CD4-positive, alpha-beta T cell (primary cell): Measurements from ENCODE around the gene CENPP. TPM values are rescaled to one million over a fixed set of nuclear protein-coding genes. Genes with fewer than 3 reads are reported as not detected.

Experiments
- ATAC-seq: fragments of 200-7000 bp; cut with Tn5 transposase; one replicate; pipeline ENCODE4 v1.10.0; 2022; ENCODE audit warnings: mild to moderate bottlenecking; ENCODE audit not compliant: poor library complexity
- CTCF ChIA-PET: fragments of 350-600 bp; sonication (Branson Sonifier 250); formaldehyde crosslinking; loops from one replicate; lab custom pipeline; 2021; ENCODE audit warnings: antibody characterized with exemption, inconsistent platforms; lab: Charles Lee
- POLR2A ChIA-PET: fragments of 350-600 bp; sonication (Branson Sonifier 250); formaldehyde crosslinking; loops from one replicate; lab custom pipeline; 2021; ENCODE audit warnings: antibody characterized with exemption, inconsistent platforms; lab: Charles Lee
- DNase-seq, 14 experiments: peaks; one replicate each; pipeline ENCODE4 v3.0.0-alpha.2; 2013 to 2020; ENCODE audit warnings: mixed read lengths in 2 of 14
- H3K27ac ChIP-seq, 2 donors: one replicate each; pipeline versions ENCODE4 v1.5.1 to v1.7.0; 2013; ENCODE audit warnings: low read length in 2 of 2, low read depth in 1 of 2, mild to moderate bottlenecking in 1 of 2
- H3K27me3 ChIP-seq, 2 experiments: 1 replicate in 1 of 2; 2 replicates in 1 of 2; pipeline versions ENCODE4 v1.6.1 to v1.7.0; 2013; ENCODE audit warnings: low read length in 2 of 2, control low read depth in 1 of 2, mild to moderate bottlenecking in 1 of 2, moderate library complexity in 1 of 2; ENCODE audit not compliant: insufficient read depth in 2 of 2, control insufficient read depth in 1 of 2
- H3K36me3 ChIP-seq: one replicate; pipeline ENCODE4 v1.6.1; 2013; ENCODE audit warnings: low read length, control low read depth; ENCODE audit not compliant: insufficient read depth
- H3K4me1 ChIP-seq: one replicate; pipeline ENCODE4 v1.6.1; 2013; ENCODE audit warnings: low read length, control low read depth; ENCODE audit not compliant: insufficient read depth
- H3K4me3 ChIP-seq: one replicate; pipeline ENCODE4 v1.5.1; 2013; ENCODE audit warnings: mild to moderate bottlenecking, low read length, moderate library complexity
- H3K9me3 ChIP-seq, 2 experiments: 1 replicate in 1 of 2; 2 replicates in 1 of 2; pipeline versions ENCODE4 v1.6.1 to v1.7.0; 2013; ENCODE audit warnings: low read length in 2 of 2, mild to moderate bottlenecking in 2 of 2, control low read depth in 1 of 2, moderate library complexity in 1 of 2; ENCODE audit not compliant: control insufficient read depth in 1 of 2, insufficient read depth in 1 of 2
- H3K27ac Mint-ChIP-seq: one replicate; pipeline ENCODE4 v1.8.0; 2020; ENCODE audit warnings: mixed read lengths
- H3K27me3 Mint-ChIP-seq: one replicate; pipeline ENCODE4 v1.8.0; 2021; ENCODE audit warnings: mixed read lengths
- H3K36me3 Mint-ChIP-seq: one replicate; pipeline ENCODE4 v1.8.0; 2021; ENCODE audit warnings: low read depth, mixed read lengths
- H3K4me1 Mint-ChIP-seq: one replicate; pipeline ENCODE4 v1.8.0; 2021; ENCODE audit warnings: low read depth, mixed read lengths
- H3K4me3 Mint-ChIP-seq: one replicate; pipeline ENCODE4 v1.8.0; 2020; ENCODE audit warnings: mild to moderate bottlenecking, mixed read lengths
- H3K9me3 Mint-ChIP-seq: one replicate; pipeline ENCODE4 v1.8.0; 2020; ENCODE audit warnings: mixed read lengths
- intact Hi-C, 2 experiments: fragments of 100-400 bp; cut with DNase I in 1 of 2; cut with micrococcal nuclease in 1 of 2; formaldehyde crosslinking; loops; one replicate each; pipeline versions ENCODE4 v1.15.1 to v1.9.0; 2023 to 2025; cut with DNase I, micrococcal nuclease
- total RNA-seq, 174 experiments: library from RNA in 2 of 174; stranded (reverse) in 2 of 174; gene quantifications; one replicate each; pipeline ENCODE4 v1.2.3 and lab custom pipeline; 2021 to 2026
- TF ChIP-seq, protein P1 (sequence below): fragments of 200-600 bp; IDR thresholded peaks from one replicate; pipeline ENCODE4 v1.8.0; 2022; ENCODE audit warnings: antibody characterized with exemption, mild to moderate bottlenecking

The CENPP gene
- total RNA-seq, 2 experiments from 2014 or later = 4.8 TPM

GRCh38 chr9:92595930-92596329, 270.2 kb downstream of the CENPP start:
- TF ChIP-seq, protein P1, sequence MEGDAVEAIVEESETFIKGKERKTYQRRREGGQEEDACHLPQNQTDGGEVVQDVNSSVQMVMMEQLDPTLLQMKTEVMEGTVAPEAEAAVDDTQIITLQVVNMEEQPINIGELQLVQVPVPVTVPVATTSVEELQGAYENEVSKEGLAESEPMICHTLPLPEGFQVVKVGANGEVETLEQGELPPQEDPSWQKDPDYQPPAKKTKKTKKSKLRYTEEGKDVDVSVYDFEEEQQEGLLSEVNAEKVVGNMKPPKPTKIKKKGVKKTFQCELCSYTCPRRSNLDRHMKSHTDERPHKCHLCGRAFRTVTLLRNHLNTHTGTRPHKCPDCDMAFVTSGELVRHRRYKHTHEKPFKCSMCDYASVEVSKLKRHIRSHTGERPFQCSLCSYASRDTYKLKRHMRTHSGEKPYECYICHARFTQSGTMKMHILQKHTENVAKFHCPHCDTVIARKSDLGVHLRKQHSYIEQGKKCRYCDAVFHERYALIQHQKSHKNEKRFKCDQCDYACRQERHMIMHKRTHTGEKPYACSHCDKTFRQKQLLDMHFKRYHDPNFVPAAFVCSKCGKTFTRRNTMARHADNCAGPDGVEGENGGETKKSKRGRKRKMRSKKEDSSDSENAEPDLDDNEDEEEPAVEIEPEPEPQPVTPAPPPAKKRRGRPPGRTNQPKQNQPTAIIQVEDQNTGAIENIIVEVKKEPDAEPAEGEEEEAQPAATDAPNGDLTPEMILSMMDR = no peak
- Mint-ChIP-seq H3K27me3 (no peaks in the 10 kb centered on the region), H3K27ac (no peak overlapping the region), H3K4me1 (no peaks in the 10 kb centered on the region), H3K4me3 (no peak overlapping the region), H3K9me3 (no peaks in the 10 kb centered on the region), H3K36me3 (no peaks in the 10 kb centered on the region)
- H3K9me3 ChIP-seq = no peaks in the 10 kb centered on the region
- intact Hi-C loops = no loop called here
- no peaks in the 10 kb centered on the region for H3K4me1 ChIP-seq
- DNase-seq (no peak), ATAC-seq (no peak)
- no peaks in the 10 kb centered on the region for H3K27me3 ChIP-seq
- no peak overlapping the region for H3K27ac ChIP-seq
- POLR2A ChIA-PET = no interaction called here
- CTCF ChIA-PET = no interaction called here
- no peaks in the 10 kb centered on the region for H3K36me3 ChIP-seq
- H3K4me3 ChIP-seq = no peak overlapping the region

DNA sequence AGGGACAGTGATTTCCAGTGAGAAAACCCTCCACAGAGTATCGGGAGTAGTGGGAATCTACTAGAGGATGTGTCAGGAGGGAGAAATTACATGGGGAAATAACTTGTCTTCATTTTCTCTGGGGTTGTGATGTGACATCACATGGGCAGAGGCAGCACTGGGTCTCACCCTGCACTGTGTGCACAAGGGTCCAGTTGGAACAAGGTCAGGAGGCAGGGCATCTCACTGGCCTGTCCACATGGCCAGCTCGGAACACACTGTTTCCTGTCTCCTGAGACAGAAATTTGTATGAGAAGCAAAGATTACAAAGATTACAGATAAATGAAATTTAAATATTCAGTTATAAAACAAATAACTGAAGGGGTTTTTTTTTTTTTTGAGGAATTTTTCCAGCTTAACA, 272.6 kb downstream of the CENPP start:
- ChIA-PET CTCF (no interaction called here), POLR2A (no interaction called here)
- Histone ChIP-seq H3K9me3 (peaks cover 0 to 5% of the 10 kb centered on the region in 2 experiments), H3K4me1 (no peaks in the 10 kb centered on the region), H3K27me3 (no peaks in the 10 kb centered on the region), H3K36me3 (no peaks in the 10 kb centered on the region), H3K4me3 (no peak overlapping the region), H3K27ac (no peak overlapping the region)
- Mint-ChIP-seq H3K27me3 (no peaks in the 10 kb centered on the region), H3K9me3 (peaks cover 3% of the 10 kb centered on the region), H3K27ac (no peak overlapping the region), H3K36me3 (no peaks in the 10 kb centered on the region), H3K4me3 (no peak overlapping the region), H3K4me1 (no peaks in the 10 kb centered on the region)
- TF ChIP-seq, protein P1 = no peak
- intact Hi-C loops = no loop called here
- ATAC-seq = no peak
- DNase-seq = no peak

DNA sequence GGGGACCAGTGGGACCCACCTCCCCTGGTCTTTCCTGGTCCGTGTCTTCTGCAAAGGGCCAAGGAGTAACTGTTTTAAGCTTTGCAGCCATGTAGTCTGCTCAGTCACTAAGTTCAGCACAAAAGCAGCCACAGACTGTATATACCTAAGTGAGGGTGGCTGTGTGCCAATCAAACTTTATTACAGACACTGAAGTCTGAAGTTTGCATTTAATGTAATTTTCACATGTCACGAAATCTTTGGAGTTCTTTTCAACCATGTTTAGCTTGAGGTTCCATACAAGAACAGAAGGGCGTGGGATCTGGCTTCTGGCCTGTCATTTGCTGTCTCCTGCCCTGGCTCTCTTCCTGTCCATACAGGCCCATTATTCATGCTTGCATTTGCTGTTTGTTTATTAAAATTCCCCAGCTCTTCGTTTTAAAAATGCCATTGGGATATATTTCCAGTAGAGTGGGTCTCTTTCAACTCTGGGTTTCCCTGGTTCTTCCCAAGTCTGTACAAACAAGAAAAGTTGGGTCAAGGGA, 274.2 kb downstream of the CENPP start:
- H3K27me3 ChIP-seq = no peaks in the 10 kb centered on the region
- no peaks in the 10 kb centered on the region for H3K4me1 Mint-ChIP-seq
- ChIA-PET CTCF (no interaction called here), POLR2A (no interaction called here)
- DNase-seq (no peak), ATAC-seq (no peak)
- TF ChIP-seq, protein P1 = no peak
- H3K27ac ChIP-seq = no peak overlapping the region
- H3K27me3 Mint-ChIP-seq = no peaks in the 10 kb centered on the region
- H3K9me3 ChIP-seq = peaks cover 0 to 16% of the 10 kb centered on the region in 2 experiments
- no peaks in the 10 kb centered on the region for H3K4me1 ChIP-seq
- no peaks in the 10 kb centered on the region for H3K36me3 Mint-ChIP-seq
- no peak overlapping the region for H3K4me3 ChIP-seq
- no peaks in the 10 kb centered on the region for H3K36me3 ChIP-seq
- H3K4me3 Mint-ChIP-seq = no peak overlapping the region
- H3K27ac Mint-ChIP-seq = no peak overlapping the region
- H3K9me3 Mint-ChIP-seq = peaks cover 3% of the 10 kb centered on the region
- intact Hi-C loops = no loop called here
